Measurements from ENCODE around the gene C1orf167. TPM values are rescaled to one million over a fixed set of nuclear protein-coding genes. Genes with fewer than 3 reads are reported as not detected.

Gene C1orf167
- total and polyA plus RNA-seq, 2 of the 13 experiments (the other 11 are each of a cell fraction or from before 2014, with no cell fraction given): not detected

- TF ChIP-seq ZFP91 (CRISPR knock-in tag; IDR thresholded peaks at IDR 0.05; ENCODE audit: borderline replicate concordance): peak; percentile 79; the same call in 1 of the 2 replicates
- TF ChIP-seq ARID4A (CRISPR knock-in tag; IDR thresholded peaks at IDR 0.05; ENCODE audit: borderline replicate concordance): peak; percentile 19; the same call in 1 of the 2 replicates
- 0 out of 2 replicates have a peak, but pooled peaks have one; percentile 23 for TF ChIP-seq TARDBP (CRISPR knock-in tag; IDR thresholded peaks at IDR 0.05)
- TF ChIP-seq CERS6 (CRISPR knock-in tag; IDR thresholded peaks at IDR 0.05): no peak
- TF ChIP-seq FOXA3 (CRISPR knock-in tag; IDR thresholded peaks at IDR 0.05): peak; percentile 26; the same call in 1 of the 2 replicates
- TF ChIP-seq IKZF5 (CRISPR knock-in tag; IDR thresholded peaks at IDR 0.05): peak; percentile 52; the same call in 1 of the 2 replicates
- 0 out of 2 replicates have a peak, but pooled peaks have one; percentile 37 for TF ChIP-seq GATAD2A (CRISPR knock-in tag; IDR thresholded peaks at IDR 0.05)
- no peak for TF ChIP-seq HINFP (CRISPR knock-in tag; IDR thresholded peaks at IDR 0.05; ENCODE audit: low read depth)
- TF ChIP-seq EZH2 (conservative IDR thresholded peaks at IDR 0.05; ENCODE audit: low read depth, low read length): no peak
- peak; percentile 41; the same call in 1 of the 2 replicates for TF ChIP-seq RXRB (CRISPR knock-in tag; IDR thresholded peaks at IDR 0.05; ENCODE audit: borderline replicate concordance)
- no peak for TF ChIP-seq ZNF230 (CRISPR knock-in tag; IDR thresholded peaks at IDR 0.05)
- TF ChIP-seq THRA (CRISPR knock-in tag; IDR thresholded peaks at IDR 0.05; ENCODE audit: borderline replicate concordance): 0 out of 2 replicates have a peak, but pooled peaks have one; percentile 33
- 0 out of 2 replicates have a peak, but pooled peaks have one; percentile 45 for TF ChIP-seq SPEN (CRISPR knock-in tag; IDR thresholded peaks at IDR 0.05; ENCODE audit: low read depth)
- peak; percentile 30; the same call in 1 of the 2 replicates for TF ChIP-seq ZNF205 (CRISPR knock-in tag; IDR thresholded peaks at IDR 0.05)
- TF ChIP-seq RFXAP (CRISPR knock-in tag; IDR thresholded peaks at IDR 0.05; ENCODE audit: borderline replicate concordance): no peak; the same call in 1 of the 2 replicates
Observed at GRCh38 chr1:11838349-11839272, 76.6 kb downstream of the C1orf167 start (continued).

Data from HepG2 (cell line).